ENCODE measurements around the gene ARHGAP15.

- TF ChIP-seq, protein P1, sequence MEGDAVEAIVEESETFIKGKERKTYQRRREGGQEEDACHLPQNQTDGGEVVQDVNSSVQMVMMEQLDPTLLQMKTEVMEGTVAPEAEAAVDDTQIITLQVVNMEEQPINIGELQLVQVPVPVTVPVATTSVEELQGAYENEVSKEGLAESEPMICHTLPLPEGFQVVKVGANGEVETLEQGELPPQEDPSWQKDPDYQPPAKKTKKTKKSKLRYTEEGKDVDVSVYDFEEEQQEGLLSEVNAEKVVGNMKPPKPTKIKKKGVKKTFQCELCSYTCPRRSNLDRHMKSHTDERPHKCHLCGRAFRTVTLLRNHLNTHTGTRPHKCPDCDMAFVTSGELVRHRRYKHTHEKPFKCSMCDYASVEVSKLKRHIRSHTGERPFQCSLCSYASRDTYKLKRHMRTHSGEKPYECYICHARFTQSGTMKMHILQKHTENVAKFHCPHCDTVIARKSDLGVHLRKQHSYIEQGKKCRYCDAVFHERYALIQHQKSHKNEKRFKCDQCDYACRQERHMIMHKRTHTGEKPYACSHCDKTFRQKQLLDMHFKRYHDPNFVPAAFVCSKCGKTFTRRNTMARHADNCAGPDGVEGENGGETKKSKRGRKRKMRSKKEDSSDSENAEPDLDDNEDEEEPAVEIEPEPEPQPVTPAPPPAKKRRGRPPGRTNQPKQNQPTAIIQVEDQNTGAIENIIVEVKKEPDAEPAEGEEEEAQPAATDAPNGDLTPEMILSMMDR (IDR thresholded peaks at IDR 0.05; ENCODE audit: poor library complexity, severe bottlenecking) = no peak
- TF ChIP-seq REST (IDR thresholded peaks at IDR 0.05; ENCODE audit: borderline replicate concordance) (no peak), EZH2 (IDR thresholded peaks at IDR 0.05; ENCODE audit: borderline replicate concordance, insufficient read depth, low read length, poor library complexity, severe bottlenecking) (no peak)
These were observed 599.3 kb downstream of the ARHGAP15 start for GRCh38 chr2:143728498-143728897.
